Aorta (tissue), 5 donors: Measurements from ENCODE around the gene NKAPL. TPM values are rescaled to one million over a fixed set of nuclear protein-coding genes. Genes with fewer than 3 reads are reported as not detected.

Experiments
- ATAC-seq: fragments of 200-7000 bp; cut with Tn5 transposase; one replicate; pipeline ENCODE4 v1.9.1; 2022; ENCODE audit warnings: moderate library complexity; ENCODE audit not compliant: low FRiP score
- DNase-seq, 2 donors: peaks; one replicate each; pipeline ENCODE4 v3.0.0-alpha.2; 2020
- H3K27ac ChIP-seq, 2 donors: one replicate each; pipeline ENCODE4 v1.5.1; 2013; ENCODE audit warnings: low read length in 2 of 2, mild to moderate bottlenecking in 2 of 2, moderate library complexity in 2 of 2, control low read depth in 1 of 2, inconsistent platforms in 1 of 2, low read depth in 1 of 2
- H3K27me3 ChIP-seq, 2 donors: one replicate each; pipeline ENCODE4 v1.6.1; 2013; ENCODE audit warnings: control low read depth in 1 of 2, low read length in 1 of 2, mild to moderate bottlenecking in 1 of 2, moderate library complexity in 1 of 2; ENCODE audit not compliant: insufficient read depth in 2 of 2, control insufficient read depth in 1 of 2
- H3K36me3 ChIP-seq, 2 donors: one replicate each; pipeline ENCODE4 v1.6.1; 2013; ENCODE audit warnings: control low read depth in 1 of 2, low read length in 1 of 2, mild to moderate bottlenecking in 1 of 2; ENCODE audit not compliant: insufficient read depth in 2 of 2, control insufficient read depth in 1 of 2
- H3K4me1 ChIP-seq, 2 donors: one replicate each; pipeline ENCODE4 v1.6.1; 2013; ENCODE audit warnings: low read length in 2 of 2, control low read depth in 1 of 2, mild to moderate bottlenecking in 1 of 2, moderate library complexity in 1 of 2; ENCODE audit not compliant: insufficient read depth in 2 of 2, control insufficient read depth in 1 of 2
- H3K4me3 ChIP-seq, 2 donors: one replicate each; pipeline ENCODE4 v1.5.1; 2013; ENCODE audit warnings: low read length in 2 of 2, control low read depth in 1 of 2, mild to moderate bottlenecking in 1 of 2
- H3K9me3 ChIP-seq: one replicate; pipeline ENCODE4 v1.6.1; 2013; ENCODE audit warnings: mild to moderate bottlenecking, low read length; ENCODE audit not compliant: control insufficient read depth
- WGBS, 2 donors: extraction: QIAGEN DNeasy Blood & Tissue Kit; methylation state at CpG; one replicate each; pipeline ENCODE4 v1.1.7; 2013; 5-methylcytosine and 5-hydroxymethylcytosine counted together
- intact Hi-C, 2 donors: fragments of 100-400 bp; cut with DNase I; formaldehyde crosslinking; loops; one replicate each; pipeline versions ENCODE4 v1.14.2 to v1.15.0; 2022
- long read RNA-seq, 2 donors: library from polyadenylated mRNA; unstranded; transcript quantifications; one replicate each; pipeline ENCODE4 v2.0.0, GENCODE V29; 2020 to 2021
- polyA plus RNA-seq, 2 donors: library from polyadenylated mRNA; stranded (reverse); fragments of 200-250 nt; gene quantifications; one replicate each; pipeline ENCODE4 v1.2.3, GENCODE V29; 2013
- total RNA-seq, 2 donors: library from RNA; stranded (reverse); fragmentation: NEBNext Ultra II Directional; extraction: Animal tissue kit (Norgen Biotek cat#: 25700); gene quantifications; one replicate each; pipeline ENCODE4 v1.2.1, GENCODE V29; 2021
- donor health status: healthy with polysubstance abuse.
- donor health status: Bipolar disorder and iron deficiency.
- donor health status: DM: no; HTN: no; CAD: no.
- donor health status: DM: no; HTN: no; CAD: no.
- donor health status: DM: yes; HTN: yes; CAD: no.

The NKAPL gene
- total RNA-seq (1 to 10 TPM; 1.6 to 3.2 TPM), polyA plus RNA-seq (1 to 10 TPM; 1.9 to 4.3 TPM)
- long read RNA-seq, donor 1, partial matches to known transcripts: 0 of 1 reads
- long read RNA-seq, donor 1, other reads (novel, unspliced or antisense): 0 of 1 reads
- long read RNA-seq, donor 2, partial matches to known transcripts: 0 of 2 reads
- long read RNA-seq, donor 2, other reads (novel, unspliced or antisense): 0 of 2 reads

GRCh38 chr6:28258877-28259777 is at the start of gene NKAPL:
Gene NKAPL, plus strand, starts transcription at chr6:28259297. Its CDS starts 75 bp downstream, at chr6:28259372.
- Histone ChIP-seq H3K4me1 (no peaks in the 10 kb centered on the region), H3K27me3 (no peaks in the 10 kb centered on the region), H3K4me3 (peak within 1 kb of the TSS; percentile 40 to 42), H3K9me3 (peaks cover 3% of the 10 kb centered on the region), H3K36me3 (no peaks in the 10 kb centered on the region), H3K27ac (no peak within 1 kb of the TSS)
- intact Hi-C loops: loop anchor here (10.0 kb wide), 3 partner anchors 96 to 124 kb away; partner anchors contain the start of gene ZKSCAN8 (in 1 of the 2)
- DNase-seq (peak; percentile 91 to 94), ATAC-seq (peak; percentile 88)
- WGBS, 2 donors: 18 to 19% methylated on average over 58 of the region's 58 CpGs

GRCh38 chr6:28209753-28210535 is 49.2 kb upstream of the NKAPL start:
- Histone ChIP-seq H3K4me3 (no peak overlapping the region), H3K9me3 (peaks cover 1% of the 10 kb centered on the region), H3K27ac (no peak overlapping the region), H3K4me1 (no peaks in the 10 kb centered on the region), H3K27me3 (no peaks in the 10 kb centered on the region), H3K36me3 (no peaks in the 10 kb centered on the region)
- DNase-seq (no peak), ATAC-seq (no peak)
- 50 to 52% methylated on average over 7 of the region's 7 CpGs for WGBS, 2 donors
- intact Hi-C loops: loop anchor here (5.0 to 10.0 kb wide), 2 partner anchors 65 to 68 kb away; partner anchors contain the start of gene ZKSCAN8 (in 2 of the 2)

DNA sequence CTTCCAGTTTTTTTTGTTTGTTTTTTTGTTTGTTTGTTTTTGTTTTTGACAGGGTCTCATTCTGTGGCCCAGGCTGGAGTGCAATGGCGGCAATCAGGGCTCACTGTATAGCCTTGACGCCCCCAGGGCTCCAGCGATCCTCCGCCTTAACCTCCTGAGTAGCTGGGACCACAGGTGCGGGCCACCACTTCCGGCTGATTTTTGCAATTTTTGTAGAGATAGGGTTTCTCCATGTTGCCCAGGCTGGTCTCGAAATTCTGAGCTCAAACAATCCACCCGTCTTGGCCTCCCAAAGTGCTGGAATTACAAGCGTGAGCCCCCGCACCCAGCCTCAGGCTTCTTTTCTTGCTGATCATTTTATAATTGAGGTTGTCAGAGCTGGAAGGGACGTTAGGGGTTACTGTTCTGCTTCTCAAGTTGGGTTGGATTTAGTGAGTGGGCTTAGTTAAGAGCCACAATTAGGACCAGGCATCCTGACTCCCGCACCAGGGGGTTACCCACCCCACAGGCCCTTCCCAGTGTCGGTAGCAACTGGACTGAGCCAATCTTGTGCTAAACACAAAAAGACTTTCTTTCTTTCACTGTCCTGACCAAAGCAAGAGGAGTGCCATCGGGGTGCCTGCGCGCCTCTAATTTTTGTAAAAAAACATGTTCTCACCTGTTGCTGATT is 47.1 kb upstream of the NKAPL start:
- Histone ChIP-seq H3K9me3 (no peaks in the 10 kb centered on the region), H3K4me3 (peak overlapping the region in 1 of 2 donors; percentile 18), H3K36me3 (no peaks in the 10 kb centered on the region), H3K27ac (no peak overlapping the region), H3K4me1 (no peaks in the 10 kb centered on the region), H3K27me3 (no peaks in the 10 kb centered on the region)
- ATAC-seq: no peak
- 7 to 8% methylated on average over 16 of the region's 16 CpGs for WGBS, 2 donors
- DNase-seq: no peak
- intact Hi-C loops: loop anchor here (5.0 to 10.0 kb wide), 2 partner anchors 67 to 70 kb away; partner anchors contain the start of gene ZKSCAN8 (in 2 of the 2)

DNA sequence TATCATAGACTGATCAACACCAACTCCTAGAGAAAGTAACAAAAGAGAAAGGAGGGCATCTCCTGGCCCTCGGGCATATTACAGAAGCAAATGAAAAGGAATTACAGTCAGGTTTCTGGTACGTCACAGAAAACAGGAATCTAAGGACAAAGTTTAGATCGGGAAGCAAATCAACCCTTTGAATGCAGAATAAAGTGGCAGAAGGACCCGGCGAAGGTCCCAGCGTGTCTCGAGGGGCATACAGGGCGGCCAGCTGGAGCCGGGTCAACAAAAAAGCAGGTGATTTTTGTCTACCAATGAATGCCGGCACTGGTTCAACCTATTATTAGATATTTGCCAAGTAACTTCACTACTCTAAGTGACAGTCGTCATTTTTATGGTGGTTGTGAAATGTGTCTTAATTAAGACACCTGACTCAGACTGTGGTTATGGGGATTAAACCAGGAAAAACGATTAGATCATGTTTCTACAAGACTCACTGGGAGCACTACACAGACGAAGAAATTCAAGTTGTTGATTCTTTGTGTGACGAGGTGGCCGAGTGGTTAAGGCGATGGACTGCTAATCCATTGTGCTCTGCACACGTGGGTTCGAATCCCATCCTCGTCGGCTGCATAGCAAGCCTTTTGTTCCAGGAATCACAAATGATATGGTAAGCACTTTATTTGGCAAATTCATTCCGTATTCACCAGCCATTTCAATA is 46.4 kb upstream of the NKAPL start:
- ATAC-seq (no peak), DNase-seq (no peak)
- H3K27me3 ChIP-seq: no peaks in the 10 kb centered on the region
- H3K9me3 ChIP-seq: no peaks in the 10 kb centered on the region
- no peaks in the 10 kb centered on the region for H3K4me1 ChIP-seq
- intact Hi-C loops: loop anchor here (5.0 to 10.0 kb wide), 2 partner anchors 68 to 70 kb away; partner anchors contain the start of gene ZKSCAN8 (in 2 of the 2)
- H3K4me3 ChIP-seq: peak overlapping the region in 1 of 2 donors; percentile 18
- no peak overlapping the region for H3K27ac ChIP-seq
- WGBS, 2 donors: 2% methylated on average over 21 of the region's 21 CpGs
- H3K36me3 ChIP-seq: no peaks in the 10 kb centered on the region

- H3K27ac ChIP-seq: no peak overlapping the region
- intact Hi-C loops: loop anchor here (5.0 to 10.0 kb wide), 2 partner anchors 68 to 71 kb away; partner anchors contain the start of gene ZKSCAN8 (in 2 of the 2)
- H3K4me3 ChIP-seq: no peak overlapping the region
- WGBS, 2 donors: 15 to 19% methylated on average over 2 of the region's 2 CpGs
- no peaks in the 10 kb centered on the region for H3K9me3 ChIP-seq
- DNase-seq (no peak), ATAC-seq (no peak)
- H3K36me3 ChIP-seq: no peaks in the 10 kb centered on the region
- H3K27me3 ChIP-seq: no peaks in the 10 kb centered on the region
- no peaks in the 10 kb centered on the region for H3K4me1 ChIP-seq
Measured at GRCh38 chr6:28213213-28213523, 45.9 kb upstream of the NKAPL start.

DNA sequence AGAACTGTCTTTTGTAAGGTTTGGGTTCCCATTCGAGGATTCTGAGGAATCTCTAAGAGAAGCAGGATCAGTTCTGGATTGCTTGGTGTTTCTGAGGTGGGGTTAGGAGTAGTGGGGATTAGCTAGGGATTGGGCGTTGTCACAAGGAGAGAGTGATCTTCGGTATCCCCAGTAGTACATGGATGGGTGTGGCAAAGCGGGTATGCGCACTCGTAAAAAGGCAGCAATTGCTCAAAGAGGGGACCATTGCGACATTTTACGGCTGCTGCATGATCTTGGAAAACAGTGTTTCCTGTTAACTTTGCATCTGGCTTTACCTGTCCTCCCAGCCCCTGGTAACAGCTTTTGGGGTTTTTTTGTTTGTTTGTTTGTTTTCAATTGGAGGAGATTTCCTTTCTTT is 43.7 kb upstream of the NKAPL start:
- no peaks in the 10 kb centered on the region for H3K9me3 ChIP-seq
- intact Hi-C loops: loop anchor here (5.0 to 10.0 kb wide), 3 partner anchors 37 to 122 kb away; partner anchors contain the start of genes ZKSCAN4 (in 1 of the 2), ZKSCAN8 (in 1 of the 2) and ZSCAN31 (in 1 of the 2)
- DNase-seq (no peak), ATAC-seq (no peak)
- H3K4me1 ChIP-seq: no peaks in the 10 kb centered on the region
- no peak overlapping the region for H3K27ac ChIP-seq
- no peaks in the 10 kb centered on the region for H3K27me3 ChIP-seq
- H3K4me3 ChIP-seq: no peak overlapping the region
- WGBS, 2 donors: 26 to 31% methylated on average over 8 of the region's 8 CpGs
- no peaks in the 10 kb centered on the region for H3K36me3 ChIP-seq

DNA sequence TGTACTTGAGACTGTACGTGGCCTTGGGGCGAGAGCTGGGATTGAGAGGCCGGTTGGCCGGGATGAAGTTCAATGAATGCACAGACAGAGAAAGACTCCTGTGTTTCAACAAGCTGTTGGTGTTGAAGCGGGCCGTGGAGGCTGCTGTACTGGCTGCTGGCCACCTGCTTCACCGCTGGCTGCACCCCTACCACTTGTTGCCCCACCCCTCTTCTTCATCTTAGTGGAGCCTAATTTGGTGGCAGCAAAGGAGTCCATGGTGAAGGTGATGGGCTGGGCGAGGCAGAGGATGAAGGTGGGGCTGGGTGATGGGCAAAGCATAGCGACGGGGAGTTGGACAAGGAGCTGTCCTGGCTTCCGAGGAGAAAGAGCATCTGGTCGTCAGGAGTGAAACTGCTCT is 41.2 kb upstream of the NKAPL start:
- Histone ChIP-seq H3K4me3 (no peak overlapping the region), H3K27ac (no peak overlapping the region), H3K36me3 (no peaks in the 10 kb centered on the region), H3K4me1 (no peaks in the 10 kb centered on the region), H3K27me3 (no peaks in the 10 kb centered on the region), H3K9me3 (no peaks in the 10 kb centered on the region)
- intact Hi-C loops: loop anchor here (5.0 to 10.0 kb wide), 3 partner anchors 34 to 119 kb away; partner anchors contain the start of genes ZKSCAN4 (in 1 of the 2), ZKSCAN8 (in 1 of the 2) and ZSCAN31 (in 1 of the 2)
- ATAC-seq (no peak), DNase-seq (no peak)
- 89 to 91% methylated on average over 12 of the region's 12 CpGs for WGBS, 2 donors
